ENCODE results near the gene MRPL18. TPM values are rescaled to one million over a fixed set of nuclear protein-coding genes. Genes with fewer than 3 reads are reported as not detected.
"Not testable (repeated sequence)": the region's sequence is repeated elsewhere in the genome, so short reads cannot be mapped to it uniquely, and the experiment has no call there.

MRPL18 gene
- total and polyA plus RNA-seq, 2 donors (not counting 3 experiments of a cell fraction or from before 2014, with no cell fraction given) = 55.4 to 70.7 TPM

DNA sequence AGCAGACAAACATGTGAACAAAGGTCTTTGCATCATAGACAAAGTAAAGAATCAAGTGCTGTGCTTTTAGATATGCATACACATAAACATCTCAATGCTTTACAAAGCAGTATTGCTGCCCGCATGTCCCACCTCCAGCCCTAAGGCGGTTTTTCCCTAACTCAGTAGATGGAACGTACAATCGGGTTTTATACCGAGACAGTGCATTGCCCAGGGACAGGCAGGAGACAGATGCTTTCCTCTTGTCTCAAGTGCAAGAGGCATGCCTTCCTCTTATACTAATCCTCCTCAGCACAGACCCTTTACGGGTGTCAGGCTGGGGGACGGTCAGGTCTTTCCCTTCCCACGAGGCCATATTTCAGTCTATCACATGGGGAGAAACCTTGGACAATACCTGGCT is 4.7 kb downstream of the MRPL18 start:
- CTCF ChIA-PET; DNase-seq (ENCODE audit: low read depth, low spot score); H4K20me1 ChIP-seq (replicated peaks; ENCODE audit: control insufficient read depth, extremely low read depth, insufficient read depth, low read length); dilution Hi-C loops (cut with MboI; ENCODE audit: extremely low pct_ligation_motif_present, low sequenced_read_pairs); POLR2A ChIA-PET; H3K9me1 ChIP-seq (replicated peaks; ENCODE audit: control insufficient read depth, extremely low read depth, insufficient read depth, low read length); H3K9ac ChIP-seq (replicated peaks; ENCODE audit: extremely low read depth, insufficient read depth, low read length); H2AFZ ChIP-seq (ENCODE audit: low read depth, low read length); H3K4me3 ChIP-seq (replicated peaks in 1 of 3; ENCODE audit: insufficient read depth in 1 of 3, low read depth in 1 of 3, low read length in 3 of 3); H3K27me3 ChIP-seq (ENCODE audit: control insufficient read depth in 2 of 2, insufficient read depth in 2 of 2, low read length in 2 of 2); H3K27ac ChIP-seq (ENCODE audit: insufficient read depth, low read depth, low read length); H3K9me3 ChIP-seq (replicated peaks; ENCODE audit: control insufficient read depth, insufficient read depth, low read length); FAIRE-seq; H3K4me2 ChIP-seq (ENCODE audit: insufficient read depth, low read length); BruUV-seq (replicated peaks): not testable (repeated sequence)
- H3K4me1 ChIP-seq (ENCODE audit: control insufficient read depth, extremely low read depth, insufficient read depth, low read length) = peaks cover 13% of the 10 kb centered on the region
- intact Hi-C loops (cut with micrococcal nuclease) = loop anchor here (5.0 to 10.0 kb wide), 2 partner anchors 310 to 662 kb away; no protein-coding TSS in a partner anchor
- peaks cover 5 to 11% of the 10 kb centered on the region in 2 experiments for H3K36me3 ChIP-seq (ENCODE audit: control insufficient read depth in 2 of 2, extremely low read depth in 1 of 2, insufficient read depth in 2 of 2, low read length in 2 of 2)
- peaks cover 37% of the 10 kb centered on the region for H3K79me2 ChIP-seq (ENCODE audit: control insufficient read depth, insufficient read depth, low read length)

GRCh38 chr6:159797554-159797953 is 7.3 kb downstream of the MRPL18 start:
- no peak for DNase-seq (ENCODE audit: low read depth, low spot score)
- Histone ChIP-seq H3K4me2 (ENCODE audit: insufficient read depth, low read length) (no peak overlapping the region), H3K9me1 (replicated peaks; ENCODE audit: control insufficient read depth, extremely low read depth, insufficient read depth, low read length) (no peaks in the 10 kb centered on the region), H3K4me3 (replicated peaks in 1 of 3; ENCODE audit: insufficient read depth in 1 of 3, low read depth in 1 of 3, low read length in 3 of 3) (no peak overlapping the region), H3K9me3 (replicated peaks; ENCODE audit: control insufficient read depth, insufficient read depth, low read length) (no peaks in the 10 kb centered on the region), H3K27ac (ENCODE audit: insufficient read depth, low read depth, low read length) (no peak overlapping the region), H3K4me1 (ENCODE audit: control insufficient read depth, extremely low read depth, insufficient read depth, low read length) (no peaks in the 10 kb centered on the region), H2AFZ (ENCODE audit: low read depth, low read length) (no peak overlapping the region), H3K9ac (replicated peaks; ENCODE audit: extremely low read depth, insufficient read depth, low read length) (no peak overlapping the region), H4K20me1 (replicated peaks; ENCODE audit: control insufficient read depth, extremely low read depth, insufficient read depth, low read length) (peaks cover 2% of the 10 kb centered on the region), H3K27me3 (ENCODE audit: control insufficient read depth in 2 of 2, insufficient read depth in 2 of 2, low read length in 2 of 2) (no peaks in the 10 kb centered on the region), H3K79me2 (ENCODE audit: control insufficient read depth, insufficient read depth, low read length) (peaks cover 15% of the 10 kb centered on the region), H3K36me3 (ENCODE audit: control insufficient read depth in 2 of 2, extremely low read depth in 1 of 2, insufficient read depth in 2 of 2, low read length in 2 of 2) (peaks cover 5 to 11% of the 10 kb centered on the region in 2 experiments)
- intact Hi-C loops (cut with micrococcal nuclease) (loop anchor here (10.0 kb wide), 1 partner anchor 307 kb away; no protein-coding TSS in a partner anchor), dilution Hi-C loops (cut with MboI; ENCODE audit: extremely low pct_ligation_motif_present, low sequenced_read_pairs) (no loop called here)
- no peak for FAIRE-seq
- ChIA-PET CTCF (no interaction called here), POLR2A (no interaction called here)
- TF ChIP-seq POLR2A (IDR thresholded peaks at IDR 0.05; ENCODE audit: low read depth, low read length) = no peak
- no peak for TF ChIP-seq JUN (IDR thresholded peaks at IDR 0.05; ENCODE audit: borderline replicate concordance, insufficient read depth, insufficient read length, low read depth)
- TF ChIP-seq FOS (IDR thresholded peaks at IDR 0.05; ENCODE audit: borderline replicate concordance, insufficient read depth, low read length) = no peak
- no peak for TF ChIP-seq MYC (IDR thresholded peaks at IDR 0.05; ENCODE audit: low read depth, low read length)
- no peak for TF ChIP-seq EZH2 (IDR thresholded peaks at IDR 0.05; ENCODE audit: borderline replicate concordance, low read depth, low read length, severe bottlenecking)
- no peak for TF ChIP-seq POLR2AphosphoS5 (IDR thresholded peaks at IDR 0.05; ENCODE audit: insufficient read depth, low read depth, low read length)
- TF ChIP-seq, protein P1, sequence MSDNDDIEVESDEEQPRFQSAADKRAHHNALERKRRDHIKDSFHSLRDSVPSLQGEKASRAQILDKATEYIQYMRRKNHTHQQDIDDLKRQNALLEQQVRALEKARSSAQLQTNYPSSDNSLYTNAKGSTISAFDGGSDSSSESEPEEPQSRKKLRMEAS (IDR thresholded peaks at IDR 0.05; ENCODE audit: insufficient read depth, insufficient read length) = no peak
- BruUV-seq (replicated peaks) = no TSS peak

Measured in endothelial cell of umbilical vein (primary cell).